K562 (cell line): Measurements from ENCODE around the gene KAZN. TPM values are rescaled to one million over a fixed set of nuclear protein-coding genes. Genes with fewer than 3 reads are reported as not detected.

ENCODE experiments used
- BRF2 ChIP-seq: IDR thresholded peaks from 3 replicates; pipeline ENCODE4 v1.6.1; 2011; ENCODE audit warnings: borderline replicate concordance, mild to moderate bottlenecking; ENCODE audit not compliant: insufficient read length, insufficient read depth
- CEBPB ChIP-seq: fragments of 450-650 bp; IDR thresholded peaks from 2 replicates; pipeline ENCODE4 v1.6.1; 2016; ENCODE audit warnings: missing genetic modification characterization, missing compliant biosample characterization
- CHAMP1 ChIP-seq: fragments of 450-650 bp; IDR thresholded peaks from 2 replicates; pipeline ENCODE4 v1.6.1; 2016; ENCODE audit warnings: mild to moderate bottlenecking
- FOXP1 ChIP-seq: sonication (generic); formaldehyde crosslinking; IDR thresholded peaks from 2 replicates; pipeline ENCODE4 v1.8.0; 2022; ENCODE audit warnings: mild to moderate bottlenecking, missing genetic modification reagents
- KDM4B ChIP-seq, 2 experiments: fragments of 450-650 bp in 1 of 2; sonication (generic) in 1 of 2; IDR thresholded peaks; 2 replicates each; pipeline ENCODE4 v1.6.1; 2016 to 2017; ENCODE audit warnings: borderline replicate concordance in 2 of 2, antibody characterized with exemption in 1 of 2, low read depth in 1 of 2, mild to moderate bottlenecking in 1 of 2
- MBD2 ChIP-seq: sonication (generic); IDR thresholded peaks from 2 replicates; pipeline ENCODE4 v1.6.1; 2016; ENCODE audit warnings: low read depth, borderline replicate concordance
- NFXL1 ChIP-seq: fragments of 450-650 bp; formaldehyde crosslinking; IDR thresholded peaks from 2 replicates; pipeline ENCODE4 v1.4.0; 2021; ENCODE audit warnings: mild to moderate bottlenecking
- PATZ1 ChIP-seq: fragments of 250-450 bp; sonication (Bioruptor Pico); IDR thresholded peaks from 2 replicates; pipeline ENCODE4 v1.5.0; 2020; ENCODE audit warnings: mild to moderate bottlenecking, borderline replicate concordance
- SOX6 ChIP-seq: fragments of 450-650 bp; IDR thresholded peaks from 2 replicates; pipeline ENCODE4 v1.6.1; 2014; ENCODE audit warnings: mild to moderate bottlenecking
- TAF15 ChIP-seq: fragments of 200-400 bp; formaldehyde crosslinking; IDR thresholded peaks from 2 replicates; pipeline ENCODE4 v1.6.1; 2017; ENCODE audit warnings: mild to moderate bottlenecking, low read depth, low read length, moderate library complexity
- ZBTB2 ChIP-seq: fragments of 450-650 bp; IDR thresholded peaks from 2 replicates; pipeline ENCODE4 v1.6.1; 2016; ENCODE audit warnings: antibody characterized with exemption
- ZMIZ1 ChIP-seq, 2 experiments: fragments of 150-350 bp in 1 of 2; IDR thresholded peaks; 2 replicates each; pipeline ENCODE4 v1.6.1; 2012 to 2016; ENCODE audit warnings: low read depth in 2 of 2, low read length in 2 of 2, mild to moderate bottlenecking in 1 of 2, moderate library complexity in 1 of 2
- ZNF217 ChIP-seq: sonication (generic); formaldehyde crosslinking; IDR thresholded peaks from 2 replicates; pipeline ENCODE4 v1.8.0; 2022; ENCODE audit warnings: mild to moderate bottlenecking, missing genetic modification reagents
- ZNF232 ChIP-seq: sonication (generic); formaldehyde crosslinking; IDR thresholded peaks from 2 replicates; pipeline ENCODE4 v1.8.0; 2022; ENCODE audit warnings: mild to moderate bottlenecking, missing genetic modification reagents
- ZNF354B ChIP-seq: fragments of 250-450 bp; sonication (Bioruptor Pico); IDR thresholded peaks from 2 replicates; pipeline ENCODE4 v1.4.0; 2020
- ZNF57 ChIP-seq: fragments of 450-650 bp; formaldehyde crosslinking; IDR thresholded peaks from 2 replicates; pipeline ENCODE4 v1.4.0; 2020; ENCODE audit warnings: mild to moderate bottlenecking, moderate library complexity
- polyA plus RNA-seq, 8 experiments: library from polyadenylated mRNA; depleted of rRNA in 4 of 8; stranded (reverse) in 5 of 8; unstranded in 3 of 8; fragments of >200 nt; fragmentation: Nextera tagmentation in 2 of 8; fragmentation: Illumina TruSeq in 1 of 8; extraction: Ambion mirVana in 2 of 8; extraction: Trizol in 1 of 8; gene quantifications; 2 replicates each; pipeline versions ENCODE4 v1.2.1 to v1.2.3, GENCODE V29; 2011 to 2014; ENCODE audit warnings: inconsistent platforms in 1 of 8, missing spikeins in 1 of 8
- total RNA-seq, 7 experiments: library from RNA; depleted of rRNA in 6 of 7; stranded (reverse); fragments of >200 nt in 6 of 7; fragmentation: Illumina TruSeq in 2 of 7; extraction: Trizol in 2 of 7; gene quantifications; 2 replicates each; pipeline versions ENCODE4 v1.2.1 to v1.2.3, GENCODE V29; 2011 to 2021; ENCODE audit warnings: low replicate concordance in 1 of 7

Gene KAZN
- total and polyA plus RNA-seq, 9 of the 15 experiments (the other 6 are each of a cell fraction or from before 2014, with no cell fraction given) = 2.1 to 21.6 (median 5.4) TPM

- TF ChIP-seq ZMIZ1 (IDR thresholded peaks at IDR 0.05; ENCODE audit: low read depth in 2 of 2, low read length in 2 of 2) = 0 out of 4 replicates have a peak, but pooled peaks of 1 of the 2 experiments have one; percentile 75
- no peak for TF ChIP-seq CHAMP1
- TF ChIP-seq NFXL1 (CRISPR knock-in tag) = no peak
- TF ChIP-seq MBD2 = 0 out of 2 replicates have a peak, but pooled peaks have one; percentile 27
- no peak for TF ChIP-seq ZNF354B (CRISPR knock-in tag)
- peak; percentile 97 for TF ChIP-seq CEBPB (tag)
- no peak for TF ChIP-seq KDM4B (IDR thresholded peaks at IDR 0.05; ENCODE audit: borderline replicate concordance in 2 of 2, low read depth in 1 of 2)
- TF ChIP-seq BRF2 = no peak
- TF ChIP-seq ZNF57 (CRISPR knock-in tag) = no peak
- no peak for TF ChIP-seq ZNF232 (CRISPR knock-in tag)
- TF ChIP-seq PATZ1 (CRISPR knock-in tag) = no peak
- TF ChIP-seq FOXP1 (CRISPR knock-in tag) = no peak
- TF ChIP-seq SOX6 = no peak
- no peak for TF ChIP-seq ZNF217 (CRISPR knock-in tag)
- TF ChIP-seq ZBTB2 = 0 out of 2 replicates have a peak, but pooled peaks have one; percentile 36
- TF ChIP-seq TAF15 = no peak
Observed at GRCh38 chr1:14780271-14780670, 181.8 kb downstream of the KAZN start (continued).
